ENCODE data around the gene GDPD1. TPM values are rescaled to one million over a fixed set of nuclear protein-coding genes. Genes with fewer than 3 reads are reported as not detected.
A peak's percentile ranks its signal among the peaks of the same experiment; 100 is the strongest.

Gene GDPD1
- total RNA-seq (2011; cell fraction: chromatin; rRNA removed; ENCODE audit: low replicate concordance): 22.6 and 34.0 TPM in 2 replicates
- 13.3 and 18.2 TPM in 2 replicates for total RNA-seq (2011; cell fraction: nucleolus; rRNA removed)
- total RNA-seq (2011; cell fraction: nucleoplasm; rRNA removed): 21.1 and 23.0 TPM in 2 replicates
- total RNA-seq (2014; rRNA removed) (5.7 and 7.9 TPM in 2 replicates), total RNA-seq (2014; rRNA removed; fragmentation: Illumina TruSeq; extraction: Trizol) (14.8 and 15.1 TPM in 2 replicates), total RNA-seq (2015; rRNA removed; fragmentation: Illumina TruSeq; extraction: Trizol) (9.2 and 9.5 TPM in 2 replicates), total RNA-seq (2021) (9.3 and 11.0 TPM in 2 replicates), polyA plus RNA-seq (2011; rRNA removed) (11.3 and 15.2 TPM in 2 replicates), polyA plus RNA-seq (2014; fragmentation: Illumina TruSeq; extraction: Trizol) (13.2 and 14.7 TPM in 2 replicates), polyA plus RNA-seq (2014; fragmentation: Nextera tagmentation; extraction: Ambion mirVana) (1 to 10 TPM; 7.8 to 8.1 TPM), polyA plus RNA-seq (2014; rRNA removed) (7.7 and 9.4 TPM in 2 replicates), polyA minus RNA-seq (2011; rRNA and poly(A)+ RNA removed) (24.4 and 25.6 TPM in 2 replicates), Bru-seq, nascent RNA (percentile 59 among the genes with signal in this experiment), BruChase-seq, experiment 1, labeled RNA remaining after a 2-hour chase (percentile 58 among the genes with signal in this experiment), BruChase-seq, experiment 2, labeled RNA remaining after a 6-hour chase (percentile 59 among the genes with signal in this experiment)
- 2.2 and 5.1 TPM in 2 replicates for polyA plus RNA-seq (2011; cell fraction: cytosol; rRNA removed)
- polyA plus RNA-seq (2011; cell fraction: nucleus; rRNA removed): 5.9 and 8.1 TPM in 2 replicates
- polyA plus RNA-seq (2012): 4.9 and 7.1 TPM in 2 replicates
- 5.8 and 10.5 TPM in 2 replicates for polyA minus RNA-seq (2011; cell fraction: cytosol; rRNA and poly(A)+ RNA removed)
- 4.8 and 12.3 TPM in 2 replicates for polyA minus RNA-seq (2011; cell fraction: nucleus; rRNA and poly(A)+ RNA removed)
- long read RNA-seq, experiment 1, partial matches to known transcripts: 0 of 1 reads
- long read RNA-seq, experiment 1, other reads (novel, unspliced or antisense): 1 of 1 reads
- long read RNA-seq, experiment 2, partial matches to known transcripts: 0 of 6 reads
- long read RNA-seq, experiment 2, other reads (novel, unspliced or antisense): 6 of 6 reads
- long read RNA-seq, experiment 3, partial matches to known transcripts: 0 of 1 reads
- long read RNA-seq, experiment 3, other reads (novel, unspliced or antisense): 0 of 1 reads

DNA sequence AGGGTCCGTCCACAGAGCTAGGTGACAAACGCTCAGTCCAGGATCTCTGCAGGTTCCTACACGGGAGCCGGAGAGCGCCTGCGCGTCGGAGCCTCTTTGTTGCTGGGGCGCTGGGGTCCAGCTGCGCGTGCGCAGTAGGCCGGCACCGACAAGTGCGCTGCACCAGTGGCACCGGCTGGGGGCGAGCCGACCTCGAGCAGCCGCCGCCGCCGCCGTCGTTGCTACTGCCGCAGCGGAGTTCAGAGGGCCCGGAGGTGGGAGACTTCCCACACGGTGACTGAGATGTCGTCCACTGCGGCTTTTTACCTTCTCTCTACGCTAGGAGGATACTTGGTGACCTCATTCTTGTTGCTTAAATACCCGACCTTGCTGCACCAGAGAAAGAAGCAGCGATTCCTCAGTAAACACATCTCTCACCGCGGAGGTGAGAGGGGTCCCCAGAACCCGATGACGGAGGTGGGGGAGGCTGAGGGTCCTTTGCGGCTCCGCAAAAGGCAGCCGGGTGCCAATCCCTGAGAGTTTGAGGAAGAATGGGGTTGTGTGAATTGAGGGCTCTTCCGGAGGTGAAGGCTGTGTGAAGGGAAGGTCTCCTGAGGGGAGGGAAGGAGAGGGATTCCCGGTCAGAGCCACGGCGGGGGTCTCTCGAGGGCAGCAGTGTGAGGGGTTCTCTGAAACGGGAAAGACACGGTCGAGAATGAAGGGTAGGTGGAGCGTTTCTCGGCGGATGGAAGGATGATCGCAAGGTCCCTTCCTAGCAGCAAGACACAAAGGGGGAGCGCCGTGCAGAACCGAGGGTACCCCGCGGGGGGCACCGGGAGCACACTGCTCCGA, at the start of gene GDPD1:
Gene GDPD1, plus strand, starts transcription at position 184 of the 831 bp plus-strand sequence. Its CDS starts 99 bp downstream, at position 283.
- in situ Hi-C loops (cut with MboI) (loop anchor here (5.0 kb wide), 1 partner anchor 217 kb away; no protein-coding TSS in a partner anchor), intact Hi-C loops (cut with micrococcal nuclease) (loop anchor here (1.0 to 2.0 kb wide), 2 partner anchors 91 to 220 kb away; no protein-coding TSS in a partner anchor)
- H3K36me3 ChIP-seq (ENCODE audit: control insufficient read depth, insufficient read depth, low read length): peaks cover 4% of the 10 kb centered on the region; the same call in 1 of the 3 replicates
- under 1% methylated on average over 37 of the region's 60 CpGs for WGBS (ENCODE audit: insufficient coverage, low coverage, missing lambda C conversion rate)
- POLR2A ChIA-PET: interaction anchor here (0.6 to 1.6 kb wide), 5 partner anchors 10 to 1260 kb away, joined by 3 to 13 read pairs (median 3); partner anchors contain the start of gene SMG8
- H3K4me2 ChIP-seq (ENCODE audit: insufficient read depth, low read length): peak within 1 kb of the TSS; percentile 97
- H4K20me1 ChIP-seq (replicated peaks; ENCODE audit: control insufficient read depth, insufficient read depth, low read length): no peaks in the 10 kb centered on the region
- H3K27me3 ChIP-seq (ENCODE audit: control insufficient read depth in 2 of 2, insufficient read depth in 2 of 2, low read length in 2 of 2): no peaks in the 10 kb centered on the region
- BruUV-seq (replicated peaks): TSS peak; percentile 57
- H2AFZ ChIP-seq (ENCODE audit: low read depth, low read length): peak within 1 kb of the TSS; percentile 97
- peak; percentile 91 for FAIRE-seq
- H3K9me3 ChIP-seq (replicated peaks; ENCODE audit: control insufficient read depth, insufficient read depth, low read depth, low read length): no peaks in the 10 kb centered on the region
- peak; percentile 95 to 99 (median 97) for DNase-seq (ENCODE audit: extremely low read depth in 1 of 4, low spot score in 3 of 4)
- H3K27ac ChIP-seq (ENCODE audit: extremely low read depth, low read depth, low read length): peak within 1 kb of the TSS; percentile 90
- peak within 1 kb of the TSS; percentile 86 to 92 for H3K9ac ChIP-seq (ENCODE audit: insufficient read depth in 1 of 2, low read depth in 2 of 2, low read length in 2 of 2)
- ATAC-seq: peak; percentile 98
- CTCF ChIA-PET (ENCODE audit: low intra/inter-chr PET ratio): no interaction called here
- H3K4me1 ChIP-seq (replicated peaks in 1 of 2; ENCODE audit: control insufficient read depth in 2 of 2, insufficient read depth in 2 of 2, low read length in 2 of 2): peaks cover 3 to 11% of the 10 kb centered on the region in 2 experiments; a peak in 2 of 5 replicates
- H3K4me3 ChIP-seq: peak within 1 kb of the TSS; percentile 93
- H3K9me1 ChIP-seq (ENCODE audit: control insufficient read depth, insufficient read depth, low read length): no peaks in the 10 kb centered on the region
- H3K79me2 ChIP-seq (ENCODE audit: control insufficient read depth, insufficient read depth, low read length): peaks cover 23% of the 10 kb centered on the region
- TF ChIP-seq, protein P1, sequence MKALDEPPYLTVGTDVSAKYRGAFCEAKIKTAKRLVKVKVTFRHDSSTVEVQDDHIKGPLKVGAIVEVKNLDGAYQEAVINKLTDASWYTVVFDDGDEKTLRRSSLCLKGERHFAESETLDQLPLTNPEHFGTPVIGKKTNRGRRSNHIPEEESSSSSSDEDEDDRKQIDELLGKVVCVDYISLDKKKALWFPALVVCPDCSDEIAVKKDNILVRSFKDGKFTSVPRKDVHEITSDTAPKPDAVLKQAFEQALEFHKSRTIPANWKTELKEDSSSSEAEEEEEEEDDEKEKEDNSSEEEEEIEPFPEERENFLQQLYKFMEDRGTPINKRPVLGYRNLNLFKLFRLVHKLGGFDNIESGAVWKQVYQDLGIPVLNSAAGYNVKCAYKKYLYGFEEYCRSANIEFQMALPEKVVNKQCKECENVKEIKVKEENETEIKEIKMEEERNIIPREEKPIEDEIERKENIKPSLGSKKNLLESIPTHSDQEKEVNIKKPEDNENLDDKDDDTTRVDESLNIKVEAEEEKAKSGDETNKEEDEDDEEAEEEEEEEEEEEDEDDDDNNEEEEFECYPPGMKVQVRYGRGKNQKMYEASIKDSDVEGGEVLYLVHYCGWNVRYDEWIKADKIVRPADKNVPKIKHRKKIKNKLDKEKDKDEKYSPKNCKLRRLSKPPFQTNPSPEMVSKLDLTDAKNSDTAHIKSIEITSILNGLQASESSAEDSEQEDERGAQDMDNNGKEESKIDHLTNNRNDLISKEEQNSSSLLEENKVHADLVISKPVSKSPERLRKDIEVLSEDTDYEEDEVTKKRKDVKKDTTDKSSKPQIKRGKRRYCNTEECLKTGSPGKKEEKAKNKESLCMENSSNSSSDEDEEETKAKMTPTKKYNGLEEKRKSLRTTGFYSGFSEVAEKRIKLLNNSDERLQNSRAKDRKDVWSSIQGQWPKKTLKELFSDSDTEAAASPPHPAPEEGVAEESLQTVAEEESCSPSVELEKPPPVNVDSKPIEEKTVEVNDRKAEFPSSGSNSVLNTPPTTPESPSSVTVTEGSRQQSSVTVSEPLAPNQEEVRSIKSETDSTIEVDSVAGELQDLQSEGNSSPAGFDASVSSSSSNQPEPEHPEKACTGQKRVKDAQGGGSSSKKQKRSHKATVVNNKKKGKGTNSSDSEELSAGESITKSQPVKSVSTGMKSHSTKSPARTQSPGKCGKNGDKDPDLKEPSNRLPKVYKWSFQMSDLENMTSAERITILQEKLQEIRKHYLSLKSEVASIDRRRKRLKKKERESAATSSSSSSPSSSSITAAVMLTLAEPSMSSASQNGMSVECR (CRISPR knock-in tag; IDR thresholded peaks at IDR 0.05): peak; percentile 27; the same call in 1 of the 2 replicates
- no peak for TF ChIP-seq HLTF (IDR thresholded peaks at IDR 0.05)
- TF ChIP-seq RBM15 (IDR thresholded peaks at IDR 0.05; ENCODE audit: insufficient read depth, low read length): no peak
- TF ChIP-seq, protein P2, sequence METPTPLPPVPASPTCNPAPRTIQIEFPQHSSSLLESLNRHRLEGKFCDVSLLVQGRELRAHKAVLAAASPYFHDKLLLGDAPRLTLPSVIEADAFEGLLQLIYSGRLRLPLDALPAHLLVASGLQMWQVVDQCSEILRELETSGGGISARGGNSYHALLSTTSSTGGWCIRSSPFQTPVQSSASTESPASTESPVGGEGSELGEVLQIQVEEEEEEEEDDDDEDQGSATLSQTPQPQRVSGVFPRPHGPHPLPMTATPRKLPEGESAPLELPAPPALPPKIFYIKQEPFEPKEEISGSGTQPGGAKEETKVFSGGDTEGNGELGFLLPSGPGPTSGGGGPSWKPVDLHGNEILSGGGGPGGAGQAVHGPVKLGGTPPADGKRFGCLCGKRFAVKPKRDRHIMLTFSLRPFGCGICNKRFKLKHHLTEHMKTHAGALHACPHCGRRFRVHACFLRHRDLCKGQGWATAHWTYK (CRISPR knock-in tag; IDR thresholded peaks at IDR 0.05): no peak
- no peak for TF ChIP-seq NR1H2 (CRISPR knock-in tag; IDR thresholded peaks at IDR 0.05)
- TF ChIP-seq STAT5A (IDR thresholded peaks at IDR 0.05; ENCODE audit: borderline replicate concordance, low read length): no peak
- peak; percentile 63 for TF ChIP-seq MTA1 (IDR thresholded peaks at IDR 0.05; ENCODE audit: borderline replicate concordance)
- TF ChIP-seq TBL1XR1 (IDR thresholded peaks at IDR 0.05; ENCODE audit: low read length in 2 of 2): no peak
- no peak for TF ChIP-seq ILF3 (IDR thresholded peaks at IDR 0.05; ENCODE audit: borderline replicate concordance)
- no peak for TF ChIP-seq SPI1 (IDR thresholded peaks at IDR 0.05; ENCODE audit: borderline replicate concordance, low read depth, low read length)

Measured in K562 (cell line).